H1 (cell line): Measurements from ENCODE around the gene ISCA2. TPM values are rescaled to one million over a fixed set of nuclear protein-coding genes. Genes with fewer than 3 reads are reported as not detected.

Experiments used
- CTCF ChIA-PET: fragments of 300-600 bp; sonication (Branson Sonifier 250); formaldehyde crosslinking; loops from one replicate; lab custom pipeline; 2021; ENCODE audit not compliant: partially characterized antibody; lab: Charles Lee
- POLR2A ChIA-PET: fragments of 300-600 bp; sonication (Branson Sonifier 250); formaldehyde crosslinking; loops from one replicate; lab custom pipeline; 2021; ENCODE audit warnings: inconsistent platforms; ENCODE audit not compliant: partially characterized antibody; lab: Charles Lee
- DNase-seq, 2 experiments: peaks; one replicate each; pipeline versions ENCODE4 v3.0.0 to v3.0.0-alpha.2; 2010 to 2022; ENCODE audit warnings: low spot score in 2 of 2, low read depth in 1 of 2, mixed read lengths in 1 of 2
- FAIRE-seq: peaks from 2 replicates; lab custom pipeline; 2011; peaks lifted over from hg19 to GRCh38; lab: Jason Lieb, UNC
- H2AFZ ChIP-seq: 2 replicates; pipeline ENCODE4 v1.8.1; 2012; ENCODE audit warnings: low read length, inconsistent platforms
- H2AK5ac ChIP-seq: 2 replicates; pipeline ENCODE4 v1.6.1; 2013; ENCODE audit warnings: low read depth, low read length
- H2BK120ac ChIP-seq: replicated peaks from 2 replicates; pipeline ENCODE3; 2013; ENCODE audit warnings: low read depth, low read length, inconsistent platforms
- H2BK12ac ChIP-seq: 2 replicates; pipeline ENCODE4 v1.6.1; 2013; ENCODE audit warnings: low read depth, low read length
- H2BK15ac ChIP-seq: 2 replicates; pipeline ENCODE4 v1.6.1; 2013; ENCODE audit warnings: low read length
- H2BK20ac ChIP-seq: 2 replicates; pipeline ENCODE4 v1.6.1; 2013; ENCODE audit warnings: low read length
- H2BK5ac ChIP-seq: 2 replicates; pipeline ENCODE4 v1.6.1; 2013; ENCODE audit warnings: low read depth, low read length
- H3K14ac ChIP-seq: 2 replicates; pipeline ENCODE4 v1.6.1; 2013; ENCODE audit warnings: inconsistent platforms; ENCODE audit not compliant: insufficient read length
- H3K18ac ChIP-seq: 2 replicates; pipeline ENCODE4 v1.6.1; 2013; ENCODE audit warnings: low read length; ENCODE audit errors: extremely low read depth
- H3K23ac ChIP-seq: 2 replicates; pipeline ENCODE4 v1.6.1; 2013; ENCODE audit warnings: inconsistent platforms; ENCODE audit not compliant: insufficient read length
- H3K23me2 ChIP-seq: 2 replicates; pipeline ENCODE4 v1.6.1; 2013; ENCODE audit warnings: low read depth, low read length
- H3K27ac ChIP-seq: 2 replicates; pipeline ENCODE4 v1.6.1; 2011; ENCODE audit warnings: low read depth, low read length, inconsistent platforms
- H3K27me3 ChIP-seq, 4 experiments: replicated peaks in 1 of 4; 1 replicate in 1 of 4; 2 replicates in 3 of 4; pipeline versions ENCODE4 v1.6.1 to v1.8.1; 2011 to 2013; ENCODE audit warnings: low read length in 3 of 4, mild to moderate bottlenecking in 3 of 4, inconsistent platforms in 2 of 4, mixed read lengths in 2 of 4, moderate library complexity in 1 of 4; ENCODE audit not compliant: control insufficient read depth in 3 of 4, insufficient read depth in 3 of 4; ENCODE audit errors: extremely low read depth in 1 of 4
- H3K36me3 ChIP-seq, 4 experiments: 2 replicates each; pipeline versions ENCODE4 v1.6.1 to v1.8.1; 2011 to 2013; ENCODE audit warnings: mild to moderate bottlenecking in 4 of 4, low read length in 3 of 4, moderate library complexity in 2 of 4, control low read depth in 1 of 4, inconsistent platforms in 1 of 4; ENCODE audit not compliant: insufficient read depth in 4 of 4, control insufficient read depth in 2 of 4
- H3K4ac ChIP-seq: replicated peaks from 2 replicates; pipeline ENCODE3; 2013; ENCODE audit warnings: low read length, low read depth, mixed read lengths, inconsistent platforms; ENCODE audit not compliant: insufficient read length
- H3K4me1 ChIP-seq, 4 experiments: replicated peaks in 1 of 4; 1 replicate in 1 of 4; 2 replicates in 3 of 4; pipeline versions ENCODE4 v1.6.1 to v1.8.1; 2011 to 2013; ENCODE audit warnings: low read length in 3 of 4, inconsistent platforms in 2 of 4, mixed read lengths in 1 of 4; ENCODE audit not compliant: insufficient read depth in 4 of 4, control insufficient read depth in 3 of 4
- H3K4me2 ChIP-seq, 2 experiments: 2 replicates each; pipeline versions ENCODE4 v1.6.1 to v1.8.1; 2011 to 2013; ENCODE audit warnings: low read depth in 2 of 2, low read length in 2 of 2, control low read depth in 1 of 2, inconsistent platforms in 1 of 2, mild to moderate bottlenecking in 1 of 2; ENCODE audit not compliant: insufficient read depth in 1 of 2
- H3K4me3 ChIP-seq, 4 experiments: fragments of 200-600, 300-600 bp in 1 of 4; sonication (generic), shearing (Covaris generic), sonication (Bioruptor Twin) in 1 of 4; 2 replicates each; pipeline versions ENCODE4 v1.5.1 to v1.8.1; 2011 to 2016; ENCODE audit warnings: low read length in 4 of 4, low read depth in 3 of 4, control low read depth in 2 of 4, inconsistent platforms in 2 of 4, mild to moderate bottlenecking in 2 of 4, mixed read lengths in 1 of 4, moderate library complexity in 1 of 4; ENCODE audit not compliant: insufficient read depth in 2 of 4; ENCODE audit errors: extremely low read depth in 1 of 4
- H3K56ac ChIP-seq: replicated peaks from 2 replicates; pipeline ENCODE3; 2013; ENCODE audit warnings: low read depth, mild to moderate bottlenecking, mixed read lengths, low read length, inconsistent platforms; ENCODE audit not compliant: insufficient read length
- H3K79me1 ChIP-seq: 2 replicates; pipeline ENCODE4 v1.6.1; 2013; ENCODE audit warnings: low read depth, low read length, control low read depth
- H3K79me2 ChIP-seq, 2 experiments: 2 replicates each; pipeline versions ENCODE4 v1.6.1 to v1.8.1; 2012 to 2013; ENCODE audit warnings: low read length in 2 of 2, mild to moderate bottlenecking in 2 of 2, inconsistent platforms in 1 of 2; ENCODE audit not compliant: insufficient read depth in 2 of 2, control insufficient read depth in 1 of 2
- H3K9ac ChIP-seq, 4 experiments: replicated peaks in 1 of 4; 1 replicate in 1 of 4; 2 replicates in 3 of 4; pipeline versions ENCODE4 v1.6.1 to v1.8.1; 2011 to 2013; ENCODE audit warnings: low read depth in 3 of 4, low read length in 3 of 4, control low read depth in 2 of 4, mild to moderate bottlenecking in 2 of 4, moderate library complexity in 2 of 4, inconsistent platforms in 1 of 4; ENCODE audit errors: extremely low read depth in 1 of 4
- H3K9me3 ChIP-seq, 2 experiments: 2 replicates each; pipeline versions ENCODE4 v1.6.1 to v1.8.1; 2012 to 2013; ENCODE audit warnings: mild to moderate bottlenecking in 2 of 2, moderate library complexity in 2 of 2, control low read depth in 1 of 2, inconsistent platforms in 1 of 2, low read depth in 1 of 2, low read length in 1 of 2, mixed read lengths in 1 of 2; ENCODE audit not compliant: insufficient read depth in 2 of 2
- H4K20me1 ChIP-seq, 2 experiments: replicated peaks in 1 of 2; 2 replicates each; pipeline versions ENCODE3 to v1.8.1; 2011 to 2013; ENCODE audit warnings: inconsistent platforms in 2 of 2, low read length in 2 of 2, mild to moderate bottlenecking in 1 of 2; ENCODE audit not compliant: insufficient read depth in 2 of 2, control insufficient read depth in 1 of 2
- H4K5ac ChIP-seq: 2 replicates; pipeline ENCODE4 v1.6.1; 2013; ENCODE audit warnings: low read length, low read depth, mixed read lengths, inconsistent platforms; ENCODE audit not compliant: insufficient read length
- H4K8ac ChIP-seq: 2 replicates; pipeline ENCODE4 v1.8.0; 2013; ENCODE audit warnings: mild to moderate bottlenecking, moderate library complexity, low read length, inconsistent platforms; ENCODE audit not compliant: insufficient read depth; ENCODE audit errors: extremely low read depth
- H4K91ac ChIP-seq: replicated peaks from 2 replicates; pipeline ENCODE3; 2013; ENCODE audit warnings: low read length, mixed read lengths, inconsistent platforms; ENCODE audit not compliant: insufficient read length
- ASH2L ChIP-seq: fragments of 200-600, 300-600 bp; sonication (generic); IDR thresholded peaks from one replicate; pipeline ENCODE4 v1.7.1; 2017; ENCODE audit warnings: low read length
- BACH1 ChIP-seq: IDR thresholded peaks from 2 replicates; pipeline ENCODE4 v1.6.1; 2012; ENCODE audit warnings: low read length, improper control_type of control experiment
- CHD2 ChIP-seq: IDR thresholded peaks from 2 replicates; pipeline ENCODE4 v1.6.1; 2012; ENCODE audit warnings: low read length, improper control_type of control experiment
- MAFK ChIP-seq: IDR thresholded peaks from 2 replicates; pipeline ENCODE4 v1.6.1; 2012; ENCODE audit warnings: low read depth, mild to moderate bottlenecking, improper control_type of control experiment, low read length
- MAX ChIP-seq: IDR thresholded peaks from 2 replicates; pipeline ENCODE4 v1.6.1; 2012; ENCODE audit warnings: inconsistent platforms
- SRF ChIP-seq: IDR thresholded peaks from 2 replicates; pipeline ENCODE4 v1.6.1; 2011; ENCODE audit warnings: mild to moderate bottlenecking, low read depth, low read length, moderate library complexity
- TAF1 ChIP-seq: IDR thresholded peaks from 2 replicates; pipeline ENCODE4 v1.6.1; 2011; ENCODE audit warnings: mild to moderate bottlenecking, low read depth, low read length
- WGBS, 2 experiments: shearing (Covaris generic) in 1 of 2; methylation state at CpG; one replicate each; pipeline versions ENCODE4 v1.1.6 to v1.1.7; 2013 to 2015; ENCODE audit warnings: low lambda C conversion rate in 2 of 2, mixed read lengths in 2 of 2, inconsistent platforms in 1 of 2, low coverage in 1 of 2, missing lambda C conversion rate in 1 of 2; ENCODE audit not compliant: insufficient replicate concordance in 2 of 2, insufficient coverage in 1 of 2, insufficient read length in 1 of 2; ENCODE audit errors: extremely low coverage in 1 of 2, missing lambda C conversion rate in 1 of 2; 5-methylcytosine and 5-hydroxymethylcytosine counted together
- polyA plus RNA-seq, 7 experiments: library from polyadenylated mRNA; depleted of rRNA in 3 of 7; stranded (reverse) in 5 of 7; unstranded in 2 of 7; fragments of >200 nt in 5 of 7; fragments of 200-250 nt in 2 of 7; gene quantifications; 1 replicate in 5 of 7; 2 replicates in 1 of 7; 4 replicates in 1 of 7; pipeline versions ENCODE4 v1.2.1 to v1.2.3, GENCODE V29; 2011 to 2013; ENCODE audit warnings: missing spikeins in 2 of 7, mixed read lengths in 2 of 7
- total RNA-seq: library from RNA; stranded (reverse); fragmentation: NEBNext Ultra II Directional; extraction: Animal tissue kit (Norgen Biotek cat#: 25700); gene quantifications from 2 replicates; pipeline ENCODE4 v1.2.1, GENCODE V29; 2021
- TF ChIP-seq, protein P1 (sequence below): IDR thresholded peaks from 2 replicates; pipeline ENCODE4 v1.6.1; 2012; ENCODE audit warnings: inconsistent platforms

ISCA2 gene
- total and polyA plus RNA-seq, 2 of the 8 experiments (the other 6 are each of a cell fraction or from before 2014, with no cell fraction given), result 43.5 to 78.6 TPM

DNA sequence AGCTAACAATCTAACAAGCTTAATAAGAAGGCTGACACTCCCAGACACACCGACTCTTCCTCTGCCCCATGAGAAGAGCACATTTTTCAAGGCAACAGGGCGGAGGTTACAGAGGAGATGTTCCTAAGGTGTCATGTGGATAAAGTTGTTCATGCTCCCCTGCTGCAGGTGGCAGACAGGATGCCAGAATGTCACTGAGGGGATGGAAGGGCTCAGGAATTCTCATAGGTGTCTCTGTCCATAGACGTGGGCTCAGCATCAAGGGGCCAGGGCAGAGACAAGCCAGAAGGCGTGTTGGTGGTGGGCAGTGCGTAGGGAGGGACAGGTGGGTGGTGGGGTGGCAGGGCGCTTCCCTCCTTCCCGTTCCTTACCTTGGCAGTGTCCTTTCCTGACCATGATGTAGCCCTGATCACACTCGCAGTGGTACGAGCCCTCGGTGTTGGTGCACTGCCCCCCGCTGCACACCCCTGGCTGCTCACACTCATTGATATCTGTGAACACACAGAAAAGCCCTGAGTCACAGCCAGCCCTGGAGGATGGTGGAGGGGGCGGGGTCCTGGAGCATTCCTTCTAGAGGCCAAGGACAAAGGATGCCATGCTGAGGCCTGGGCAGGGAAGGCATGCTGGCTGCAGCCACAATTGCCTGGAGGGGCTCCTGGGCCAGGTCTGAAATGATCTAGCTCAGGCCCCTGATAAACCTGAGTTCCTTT lies 23.0 kb downstream of the ISCA2 start:
- Histone ChIP-seq H3K23ac (no peak overlapping the region), H2BK20ac (peak overlapping the region; percentile 73; the same call in 1 of the 2 replicates), H3K4me1 (peaks cover 3 to 10% (median 4%) of the 10 kb centered on the region in 4 experiments; a peak in 5 of 7 replicates), H3K79me2 (no peaks in the 10 kb centered on the region), H2AK5ac (no peak overlapping the region), H3K4ac (no peak overlapping the region), H2BK15ac (no peak overlapping the region), H3K79me1 (no peaks in the 10 kb centered on the region), H4K20me1 (no peaks in the 10 kb centered on the region), H3K27ac (no peak overlapping the region), H4K91ac (no peak overlapping the region), H3K4me2 (no peak overlapping the region; a peak in 1 of 4 replicates), H3K23me2 (no peaks in the 10 kb centered on the region), H2BK120ac (no peak overlapping the region), H4K5ac (no peak overlapping the region), H3K18ac (no peak overlapping the region; the same call in 1 of the 2 replicates), H3K14ac (no peak overlapping the region), H3K56ac (no peak overlapping the region), H3K9me3 (no peaks in the 10 kb centered on the region), H3K36me3 (no peaks in the 10 kb centered on the region), H3K9ac (no peak overlapping the region), H4K8ac (no peak overlapping the region), H2BK12ac (no peak overlapping the region; the same call in 1 of the 2 replicates), H2AFZ (peak overlapping the region; percentile 8; the same call in 1 of the 2 replicates), H3K27me3 (no peaks in the 10 kb centered on the region; a peak in 1 of 7 replicates), H3K4me3 (no peak overlapping the region), H2BK5ac (no peak overlapping the region)
- POLR2A ChIA-PET, result interaction anchor here (0.6 to 2.7 kb wide), 5 partner anchors 7 to 240 kb away, joined by 3 to 7 read pairs (median 3); no protein-coding TSS in a partner anchor
- no peak for DNase-seq
- 83% methylated on average over 12 of the region's 12 CpGs; no CpG with 5 or more reads in 1 of the 2 experiments for WGBS, 2 experiments
- FAIRE-seq, result no peak
- TF ChIP-seq SRF, result no peak
- TF ChIP-seq MAX, result peak; percentile 44; the same call in 1 of the 2 replicates
- TF ChIP-seq MAFK, result peak; percentile 51; the same call in 1 of the 2 replicates
- 0 out of 2 replicates have a peak, but pooled peaks have one; percentile 25 for TF ChIP-seq TAF1
- no peak for TF ChIP-seq CHD2
- TF ChIP-seq, protein P1, sequence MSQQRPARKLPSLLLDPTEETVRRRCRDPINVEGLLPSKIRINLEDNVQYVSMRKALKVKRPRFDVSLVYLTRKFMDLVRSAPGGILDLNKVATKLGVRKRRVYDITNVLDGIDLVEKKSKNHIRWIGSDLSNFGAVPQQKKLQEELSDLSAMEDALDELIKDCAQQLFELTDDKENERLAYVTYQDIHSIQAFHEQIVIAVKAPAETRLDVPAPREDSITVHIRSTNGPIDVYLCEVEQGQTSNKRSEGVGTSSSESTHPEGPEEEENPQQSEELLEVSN, result peak; percentile 5; the same call in 1 of the 2 replicates
- no peak for TF ChIP-seq ASH2L
- TF ChIP-seq BACH1, result peak; percentile 56; the same call in 1 of the 2 replicates
- CTCF ChIA-PET, result interaction anchor here (0.6 to 5.7 kb wide), 11 partner anchors 8 to 173 kb away, joined by 3 to 51 read pairs (median 4); no protein-coding TSS in a partner anchor
